CD14-positive monocyte (primary cell): ENCODE measurements around the gene CD79B. TPM values are rescaled to one million over a fixed set of nuclear protein-coding genes. Genes with fewer than 3 reads are reported as not detected.

ENCODE experiments used
- DNase-seq, 3 donors: peaks; one replicate each; pipeline ENCODE4 v3.0.0-alpha.2; 2011 to 2022
- H2AFZ ChIP-seq: 2 replicates; pipeline ENCODE4 v1.6.0; 2012; ENCODE audit warnings: mild to moderate bottlenecking, low read depth, low read length, inconsistent platforms; ENCODE audit not compliant: insufficient read depth, poor library complexity, severe bottlenecking
- H3K27ac ChIP-seq, 2 donors: 1 replicate in 1 of 2; 2 replicates in 1 of 2; pipeline ENCODE4 v1.5.1; 2012 to 2013; ENCODE audit warnings: low read length in 2 of 2, control low read depth in 1 of 2, inconsistent platforms in 1 of 2, low read depth in 1 of 2, mild to moderate bottlenecking in 1 of 2
- H3K27me3 ChIP-seq, 2 donors: one replicate each; pipeline versions ENCODE4 v1.6.0 to v1.6.1; 2011 to 2013; ENCODE audit warnings: low read length in 2 of 2; ENCODE audit not compliant: control insufficient read depth in 2 of 2, insufficient read depth in 2 of 2
- H3K36me3 ChIP-seq, 2 donors: replicated peaks in 1 of 2; 1 replicate in 1 of 2; 2 replicates in 1 of 2; pipeline versions ENCODE4 v1.5.1 to v1.6.1; 2012 to 2013; ENCODE audit warnings: low read length in 2 of 2, control low read depth in 1 of 2, inconsistent platforms in 1 of 2, mild to moderate bottlenecking in 1 of 2; ENCODE audit not compliant: insufficient read depth in 2 of 2, control insufficient read depth in 1 of 2
- H3K4me1 ChIP-seq, 2 donors: 1 replicate in 1 of 2; 2 replicates in 1 of 2; pipeline versions ENCODE4 v1.5.1 to v1.6.1; 2012 to 2013; ENCODE audit warnings: low read length in 2 of 2, control low read depth in 1 of 2, inconsistent platforms in 1 of 2, mild to moderate bottlenecking in 1 of 2, moderate library complexity in 1 of 2; ENCODE audit not compliant: insufficient read depth in 2 of 2, control insufficient read depth in 1 of 2
- H3K4me2 ChIP-seq: replicated peaks from 2 replicates; pipeline ENCODE3; 2012; ENCODE audit warnings: low read length, moderate library complexity, mild to moderate bottlenecking; ENCODE audit not compliant: poor library complexity, severe bottlenecking; ENCODE audit errors: extremely low read depth
- H3K4me3 ChIP-seq, 3 experiments: fragments of 200-600 bp in 1 of 3; sonication (generic) in 1 of 3; replicated peaks in 1 of 3; 1 replicate in 2 of 3; 2 replicates in 1 of 3; pipeline ENCODE4 v1.5.1; 2011 to 2013; ENCODE audit warnings: low read length in 3 of 3, mild to moderate bottlenecking in 3 of 3, control low read depth in 2 of 3, low read depth in 2 of 3, inconsistent platforms in 1 of 3, moderate library complexity in 1 of 3
- H3K79me2 ChIP-seq: 2 replicates; pipeline ENCODE4 v1.6.0; 2012; ENCODE audit warnings: mild to moderate bottlenecking, control low read depth, inconsistent platforms, low read length, moderate library complexity; ENCODE audit not compliant: insufficient read depth
- H3K9ac ChIP-seq: 2 replicates; pipeline ENCODE4 v1.6.0; 2017; ENCODE audit warnings: low read length, mild to moderate bottlenecking; ENCODE audit not compliant: insufficient read depth, poor library complexity, severe bottlenecking
- H3K9me3 ChIP-seq, 2 donors: replicated peaks in 1 of 2; 1 replicate in 1 of 2; 2 replicates in 1 of 2; pipeline versions ENCODE4 v1.5.1 to v1.6.1; 2012 to 2013; ENCODE audit warnings: low read length in 2 of 2, control low read depth in 1 of 2; ENCODE audit not compliant: control insufficient read depth in 1 of 2, insufficient read depth in 1 of 2
- H4K20me1 ChIP-seq: 2 replicates; pipeline ENCODE4 v1.6.0; 2012; ENCODE audit warnings: mild to moderate bottlenecking, low read length, control low read depth, moderate library complexity; ENCODE audit not compliant: insufficient read depth
- H3K27ac Mint-ChIP-seq, 7 donors: one replicate each; pipeline ENCODE4 v1.8.0; 2020; ENCODE audit warnings: mild to moderate bottlenecking in 7 of 7, mixed read lengths in 7 of 7, moderate library complexity in 6 of 7, inconsistent platforms in 2 of 7
- H3K27me3 Mint-ChIP-seq, 3 donors: one replicate each; pipeline ENCODE4 v1.8.0; 2021 to 2022; ENCODE audit warnings: low read depth in 3 of 3, mild to moderate bottlenecking in 3 of 3, mixed read lengths in 3 of 3, moderate library complexity in 3 of 3, inconsistent platforms in 1 of 3
- H3K36me3 Mint-ChIP-seq, 2 donors: one replicate each; pipeline ENCODE4 v1.8.0; 2020; ENCODE audit warnings: mixed read lengths in 2 of 2, inconsistent platforms in 1 of 2, mild to moderate bottlenecking in 1 of 2
- H3K4me1 Mint-ChIP-seq: one replicate; pipeline ENCODE4 v1.8.0; 2020; ENCODE audit warnings: mild to moderate bottlenecking, mixed read lengths
- H3K4me3 Mint-ChIP-seq, 2 donors: one replicate each; pipeline ENCODE4 v1.8.0; 2020; ENCODE audit warnings: mild to moderate bottlenecking in 2 of 2, mixed read lengths in 2 of 2, moderate library complexity in 1 of 2
- H3K9me3 Mint-ChIP-seq, 7 donors: one replicate each; pipeline ENCODE4 v1.8.0; 2020 to 2022; ENCODE audit warnings: mixed read lengths in 7 of 7, mild to moderate bottlenecking in 6 of 7, moderate library complexity in 6 of 7, inconsistent platforms in 2 of 7
- CTCF ChIP-seq: fragments of 200-600 bp; IDR thresholded peaks from one replicate; pipeline ENCODE4 v1.8.0; 2022; ENCODE audit warnings: antibody characterized with exemption, mild to moderate bottlenecking
- WGBS: methylation state at CpG from one replicate; pipeline ENCODE4 v1.1.5; 2013; ENCODE audit warnings: missing lambda C conversion rate; ENCODE audit not compliant: insufficient coverage; 5-methylcytosine and 5-hydroxymethylcytosine counted together
- intact Hi-C, 2 donors: fragments of 100-400 bp; cut with micrococcal nuclease; formaldehyde crosslinking; loops; one replicate each; pipeline versions ENCODE4 v1.15.0 to v1.15.1; 2023
- polyA plus RNA-seq, 3 donors: library from polyadenylated mRNA; depleted of rRNA in 1 of 3; unstranded in 2 of 3; stranded (reverse) in 1 of 3; fragments of 300-500 nt in 2 of 3; fragments of >200 nt in 1 of 3; fragmentation: Illumina TruSeq in 2 of 3; gene quantifications; 1 replicate in 2 of 3; 2 replicates in 1 of 3; pipeline ENCODE4 v1.2.3, GENCODE V29; 2012 to 2021

Gene CD79B
- polyA plus RNA-seq, 3 donors = 19.6 to 21.8 (median 20.9) TPM

- Histone ChIP-seq H3K4me1 (peaks cover 30 to 37% of the 10 kb centered on the region in 2 donors), H3K4me2 (no peak overlapping the region), H3K27ac (no peak overlapping the region), H3K9me3 (no peaks in the 10 kb centered on the region), H3K79me2 (no peaks in the 10 kb centered on the region), H4K20me1 (no peaks in the 10 kb centered on the region), H3K9ac (no peak overlapping the region), H2AFZ (peak overlapping the region; percentile 78), H3K4me3 (no peak overlapping the region), H3K27me3 (no peaks in the 10 kb centered on the region), H3K36me3 (peaks cover 0 to 8% of the 10 kb centered on the region in 2 donors)
- peak overlapping the region in 1 of 7 donors; percentile 60 for H3K27ac Mint-ChIP-seq
- peaks cover 33% of the 10 kb centered on the region for H3K4me1 Mint-ChIP-seq
- 87% methylated on average over 4 of the region's 4 CpGs for WGBS
- peaks cover 0 to 2% (median 0%) of the 10 kb centered on the region in 7 donors for H3K9me3 Mint-ChIP-seq
- H3K36me3 Mint-ChIP-seq = peaks cover 4 to 5% of the 10 kb centered on the region in 2 donors
- H3K4me3 Mint-ChIP-seq = peak overlapping the region; percentile 39 to 66
- intact Hi-C loops = no loop called here
- no peak for TF ChIP-seq CTCF
- no peak for DNase-seq
- H3K27me3 Mint-ChIP-seq = peaks cover 4 to 16% (median 9%) of the 10 kb centered on the region in 3 donors
Measured at GRCh38 chr17:63932721-63933120, 590 bp upstream of the CD79B start.

DNA sequence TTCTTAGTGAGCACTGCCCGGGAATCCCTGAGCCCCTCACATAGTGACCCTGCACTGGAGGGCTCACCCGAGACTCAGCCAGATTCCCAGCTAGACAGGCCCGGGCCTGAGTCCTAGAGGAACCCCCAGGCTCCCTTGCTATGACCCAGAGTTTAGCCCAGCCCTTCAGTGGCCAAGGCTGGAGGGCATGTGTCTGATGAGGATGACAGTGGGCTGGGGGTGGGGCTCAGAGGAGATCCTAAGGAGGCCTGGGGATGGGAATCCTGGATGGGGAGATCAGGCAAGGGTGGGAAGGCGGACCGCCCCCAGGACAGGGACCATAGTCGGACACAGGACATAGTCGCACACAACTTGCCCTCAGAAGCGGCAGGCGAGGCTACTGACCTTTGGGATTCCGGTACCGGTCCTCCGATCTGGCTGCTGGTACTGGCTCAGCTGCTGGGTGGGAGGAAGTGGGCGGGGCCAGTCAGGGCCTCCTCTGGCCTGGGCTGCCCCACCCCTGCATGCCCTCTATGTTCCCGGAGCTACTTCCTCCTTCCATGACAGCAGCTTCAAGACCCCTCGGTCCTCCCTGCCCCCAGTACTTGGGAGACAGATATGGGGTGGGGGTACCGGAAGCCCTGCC lies 1.1 kb downstream of the CD79B start:
- Histone ChIP-seq H3K4me2 (peak overlapping the region; percentile 62), H2AFZ (peak overlapping the region; percentile 78), H3K79me2 (no peaks in the 10 kb centered on the region), H3K27ac (peak overlapping the region in 1 of 2 donors; percentile 9), H3K36me3 (peaks cover 0 to 8% of the 10 kb centered on the region in 2 donors), H3K4me1 (peaks cover 30 to 37% of the 10 kb centered on the region in 2 donors), H3K27me3 (no peaks in the 10 kb centered on the region), H4K20me1 (no peaks in the 10 kb centered on the region), H3K9me3 (no peaks in the 10 kb centered on the region), H3K4me3 (peak overlapping the region; percentile 11 to 62 (median 35)), H3K9ac (peak overlapping the region; percentile 10)
- Mint-ChIP-seq H3K4me1 (peaks cover 33% of the 10 kb centered on the region), H3K4me3 (peak overlapping the region; percentile 73 to 90), H3K36me3 (peaks cover 4 to 5% of the 10 kb centered on the region in 2 donors), H3K9me3 (peaks cover 0 to 2% (median 0%) of the 10 kb centered on the region in 7 donors), H3K27ac (peak overlapping the region in 5 of 7 donors; percentile 45 to 80 (median 70)), H3K27me3 (peaks cover 4 to 16% (median 9%) of the 10 kb centered on the region in 3 donors)
- intact Hi-C loops = no loop called here
- peak; percentile 67 to 72 (median 71) for DNase-seq
- TF ChIP-seq CTCF = no peak
- WGBS = 52% methylated on average over 9 of the region's 16 CpGs
